Sigmoid colon (tissue), 4 donors: ENCODE measurements around the gene DGKA.

ENCODE experiments used
- EP300 ChIP-seq, 4 donors: sonication (generic); formaldehyde crosslinking; IDR thresholded peaks; one replicate each; pipeline ENCODE4 v1.6.1; 2017; ENCODE audit warnings: antibody characterized with exemption in 4 of 4
- TF ChIP-seq, protein P1 (sequence below), 4 experiments: fragments of 450-650 bp in 3 of 4; fragments of 200-600 bp in 1 of 4; IDR thresholded peaks; one replicate each; pipeline ENCODE4 v1.5.1; 2016 to 2019; ENCODE audit warnings: antibody characterized with exemption in 4 of 4, mild to moderate bottlenecking in 3 of 4, moderate library complexity in 2 of 4

DNA sequence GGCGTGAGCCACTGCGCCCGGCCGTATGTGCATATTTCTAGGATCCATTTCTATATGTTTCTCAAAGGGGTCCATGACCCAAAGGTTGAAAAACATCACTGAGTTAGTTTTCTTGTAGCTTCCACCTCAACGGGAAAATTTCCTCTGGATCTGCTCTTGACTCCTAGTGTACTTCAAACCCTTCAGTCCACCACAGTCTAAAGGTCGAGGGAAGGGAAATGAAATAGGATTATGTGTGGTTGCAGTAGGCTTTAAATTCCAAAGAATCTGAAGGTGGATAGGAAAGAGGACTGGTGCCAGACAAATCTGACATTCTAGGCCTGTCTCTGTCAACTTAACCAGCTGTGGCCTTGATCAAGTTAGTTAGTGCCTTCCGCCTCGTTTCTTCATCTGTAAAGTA, 64.4 kb downstream of the DGKA start:
- TF ChIP-seq, protein P1, sequence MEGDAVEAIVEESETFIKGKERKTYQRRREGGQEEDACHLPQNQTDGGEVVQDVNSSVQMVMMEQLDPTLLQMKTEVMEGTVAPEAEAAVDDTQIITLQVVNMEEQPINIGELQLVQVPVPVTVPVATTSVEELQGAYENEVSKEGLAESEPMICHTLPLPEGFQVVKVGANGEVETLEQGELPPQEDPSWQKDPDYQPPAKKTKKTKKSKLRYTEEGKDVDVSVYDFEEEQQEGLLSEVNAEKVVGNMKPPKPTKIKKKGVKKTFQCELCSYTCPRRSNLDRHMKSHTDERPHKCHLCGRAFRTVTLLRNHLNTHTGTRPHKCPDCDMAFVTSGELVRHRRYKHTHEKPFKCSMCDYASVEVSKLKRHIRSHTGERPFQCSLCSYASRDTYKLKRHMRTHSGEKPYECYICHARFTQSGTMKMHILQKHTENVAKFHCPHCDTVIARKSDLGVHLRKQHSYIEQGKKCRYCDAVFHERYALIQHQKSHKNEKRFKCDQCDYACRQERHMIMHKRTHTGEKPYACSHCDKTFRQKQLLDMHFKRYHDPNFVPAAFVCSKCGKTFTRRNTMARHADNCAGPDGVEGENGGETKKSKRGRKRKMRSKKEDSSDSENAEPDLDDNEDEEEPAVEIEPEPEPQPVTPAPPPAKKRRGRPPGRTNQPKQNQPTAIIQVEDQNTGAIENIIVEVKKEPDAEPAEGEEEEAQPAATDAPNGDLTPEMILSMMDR (IDR thresholded peaks at IDR 0.05) = no peak
- TF ChIP-seq EP300 (IDR thresholded peaks at IDR 0.05) = no peak
